Transverse colon (tissue), 4 donors: ENCODE data around the gene CCT5. TPM values are rescaled to one million over a fixed set of nuclear protein-coding genes. Genes with fewer than 3 reads are reported as not detected.

Experiments used
- DNase-seq: peaks from one replicate; pipeline ENCODE4 v3.0.0-alpha.2; 2019
- H3K27ac ChIP-seq, 4 donors: fragments of 200-600 bp; sonication (generic); 2 replicates each; pipeline ENCODE4 v1.5.1; 2016 to 2018; ENCODE audit warnings: inconsistent platforms in 4 of 4
- H3K27me3 ChIP-seq: fragments of 200-600 bp; sonication (generic); 2 replicates; pipeline ENCODE4 v1.5.1; 2017; ENCODE audit warnings: inconsistent platforms
- H3K36me3 ChIP-seq, 4 donors: fragments of 200-600 bp; sonication (generic); 2 replicates each; pipeline ENCODE4 v1.5.1; 2017 to 2019; ENCODE audit warnings: inconsistent platforms in 4 of 4
- H3K4me1 ChIP-seq, 4 donors: fragments of 200-600 bp; sonication (generic); 2 replicates each; pipeline ENCODE4 v1.5.1; 2017 to 2020; ENCODE audit warnings: inconsistent platforms in 4 of 4
- H3K4me3 ChIP-seq, 4 donors: fragments of 200-600 bp; sonication (generic); 1 replicate in 1 of 4; 2 replicates in 3 of 4; pipeline versions ENCODE4 v1.5.1 to v1.6.1; 2017 to 2019; ENCODE audit warnings: inconsistent platforms in 4 of 4
- H3K9me3 ChIP-seq, 2 donors: fragments of 200-600 bp; sonication (generic); 2 replicates each; pipeline ENCODE4 v1.5.1; 2017 to 2019; ENCODE audit warnings: inconsistent platforms in 2 of 2
- CTCF ChIP-seq, 5 experiments: fragments of 200-600 bp in 3 of 5; fragments of 450-650 bp in 2 of 5; sonication (generic) in 3 of 5; IDR thresholded peaks; 1 replicate in 2 of 5; 2 replicates in 3 of 5; pipeline ENCODE4 v1.5.1; 2016 to 2017; ENCODE audit warnings: antibody characterized with exemption in 5 of 5, inconsistent platforms in 3 of 5, mild to moderate bottlenecking in 2 of 5, moderate library complexity in 1 of 5
- EP300 ChIP-seq: sonication (generic); formaldehyde crosslinking; IDR thresholded peaks from one replicate; pipeline ENCODE4 v1.6.1; 2017; ENCODE audit warnings: antibody characterized with exemption, low read depth
- POLR2A ChIP-seq: fragments of 450-650 bp; IDR thresholded peaks from one replicate; pipeline ENCODE4 v1.6.1; 2016; ENCODE audit warnings: antibody characterized with exemption, mild to moderate bottlenecking, moderate library complexity
- POLR2AphosphoS5 ChIP-seq, 3 donors: sonication (generic); formaldehyde crosslinking; IDR thresholded peaks; one replicate each; pipeline ENCODE4 v1.6.1; 2016; ENCODE audit warnings: antibody characterized with exemption in 3 of 3
- WGBS, 2 donors: methylation state at CpG; one replicate each; pipeline ENCODE4 v1.1.5; 2018; ENCODE audit warnings: low coverage in 1 of 2; 5-methylcytosine and 5-hydroxymethylcytosine counted together
- in situ Hi-C, 4 donors: fragments of 200-750 bp; cut with MboI; loops; one replicate each; pipeline versions ENCODE4 v1.15.0 to v1.15.1; 2017; ENCODE audit warnings: low sequenced_read_pairs in 3 of 4, low pct_ligation_motif_present in 1 of 4, low pct_unique_long_range_greater_than_20kb in 1 of 4
- intact Hi-C: fragments of 100-400 bp; cut with DNase I; formaldehyde crosslinking; loops from one replicate; pipeline ENCODE4 v1.15.1; 2023; ENCODE audit warnings: low total_unique reads
- total RNA-seq, 4 donors: library from RNA; depleted of rRNA; stranded (reverse); fragments of >200 nt; gene quantifications; one replicate each; pipeline ENCODE4 v1.1.0, GENCODE V29; 2016

CCT5 gene
- total RNA-seq, 4 donors from 2014 or later: 29.1 to 129 (median 76.5) TPM

GRCh38 chr5:10286862-10287227 lies 36.8 kb downstream of the CCT5 start:
- in situ Hi-C loops: loop anchor here in 3 of 4 donors (25.0 kb wide), 1 partner anchor 350 kb away; no protein-coding TSS in a partner anchor
- intact Hi-C loops: loop anchor here (10.0 kb wide), 1 partner anchor 158 kb away; the partner anchor contains the start of gene ROPN1L
- Histone ChIP-seq H3K27ac (peak overlapping the region in 1 of 4 donors; percentile 7), H3K36me3 (no peaks in the 10 kb centered on the region), H3K9me3 (no peaks in the 10 kb centered on the region), H3K4me1 (peaks cover 9 to 37% (median 28%) of the 10 kb centered on the region in 4 donors), H3K27me3 (no peaks in the 10 kb centered on the region), H3K4me3 (no peak overlapping the region)
- DNase-seq: no peak
- WGBS, 2 donors: 85 to 100% methylated on average over 2 to 7 of the region's 7 CpGs
- TF ChIP-seq POLR2AphosphoS5 (IDR thresholded peaks at IDR 0.05) (no peak), CTCF (IDR thresholded peaks at IDR 0.05) (no peak), POLR2A (no peak), EP300 (no peak)

GRCh38 chr5:10288592-10289219 lies 38.6 kb downstream of the CCT5 start:
- in situ Hi-C loops: loop anchor here in 3 of 4 donors (25.0 kb wide), 1 partner anchor 349 kb away; no protein-coding TSS in a partner anchor
- WGBS, 2 donors: 40 to 42% methylated on average over 2 to 13 of the region's 13 CpGs

GRCh38 chr5:10289353-10289752 lies 39.3 kb downstream of the CCT5 start:
- Histone ChIP-seq H3K27me3 (no peaks in the 10 kb centered on the region), H3K9me3 (no peaks in the 10 kb centered on the region), H3K4me1 (peaks cover 9 to 30% (median 23%) of the 10 kb centered on the region in 4 donors), H3K36me3 (no peaks in the 10 kb centered on the region), H3K27ac (peak overlapping the region; percentile 80 to 86 (median 86)), H3K4me3 (no peak overlapping the region)
- DNase-seq: peak; percentile 78
- intact Hi-C loops (loop anchor here (10.0 kb wide), 1 partner anchor 155 kb away; the partner anchor contains the start of gene ROPN1L), in situ Hi-C loops (loop anchor here in 3 of 4 donors (25.0 kb wide), 1 partner anchor 348 kb away; no protein-coding TSS in a partner anchor)
- WGBS, 2 donors: 17 to 61% methylated on average over 1 to 6 of the region's 6 CpGs
- TF ChIP-seq EP300 (no peak), CTCF (IDR thresholded peaks at IDR 0.05) (peak in 4 of 5 experiments; percentile 17 to 58 (median 32)), POLR2AphosphoS5 (IDR thresholded peaks at IDR 0.05) (peak; percentile 26 to 59 (median 29))

More at GRCh38 chr5:10288592-10289219, 38.6 kb downstream of the CCT5 start:
- no peaks in the 10 kb centered on the region for H3K9me3 ChIP-seq
- intact Hi-C loops: loop anchor here (10.0 kb wide), 1 partner anchor 156 kb away; the partner anchor contains the start of gene ROPN1L
- DNase-seq: peak; percentile 95
- TF ChIP-seq POLR2AphosphoS5 (IDR thresholded peaks at IDR 0.05) (peak in 2 of 3 donors; percentile 64 to 81), CTCF (IDR thresholded peaks at IDR 0.05) (no peak)
- H3K27ac ChIP-seq: peak overlapping the region; percentile 80 to 86 (median 86)
- H3K4me1 ChIP-seq: peaks cover 9 to 36% (median 26%) of the 10 kb centered on the region in 4 donors
- H3K4me3 ChIP-seq: no peak overlapping the region
- no peaks in the 10 kb centered on the region for H3K36me3 ChIP-seq
- no peaks in the 10 kb centered on the region for H3K27me3 ChIP-seq

- WGBS, 2 donors: 70 to 89% methylated on average over 4 to 10 of the region's 10 CpGs
Measured at GRCh38 chr5:10289991-10290390, 39.9 kb downstream of the CCT5 start.

More at GRCh38 chr5:10289991-10290390, 39.9 kb downstream of the CCT5 start:
- in situ Hi-C loops: loop anchor here in 3 of 4 donors (25.0 kb wide), 1 partner anchor 347 kb away; no protein-coding TSS in a partner anchor
- Histone ChIP-seq H3K27ac (peak overlapping the region; percentile 80 to 86 (median 86)), H3K9me3 (no peaks in the 10 kb centered on the region), H3K4me1 (peaks cover 6 to 26% (median 23%) of the 10 kb centered on the region in 4 donors), H3K27me3 (no peaks in the 10 kb centered on the region), H3K4me3 (no peak overlapping the region), H3K36me3 (no peaks in the 10 kb centered on the region)
- TF ChIP-seq EP300: no peak
- no peak for TF ChIP-seq POLR2AphosphoS5 (IDR thresholded peaks at IDR 0.05)
- no peak for TF ChIP-seq POLR2A
- no peak for TF ChIP-seq CTCF (IDR thresholded peaks at IDR 0.05)
- no peak for DNase-seq
- intact Hi-C loops: loop anchor here (10.0 kb wide), 2 partner anchors 155 to 345 kb away; partner anchors contain the start of gene ROPN1L
